IPS-20b (cell line): ENCODE measurements around the gene GOLGA6C.
"Not testable (repeated sequence)": the region's sequence is repeated elsewhere in the genome, so short reads cannot be mapped to it uniquely, and the experiment has no call there.

Source experiments
- H3K27ac ChIP-seq: one replicate; pipeline ENCODE4 v1.5.1; 2013; ENCODE audit warnings: low read length
- H3K27me3 ChIP-seq: 2 replicates; pipeline ENCODE4 v1.6.1; 2013; ENCODE audit warnings: mild to moderate bottlenecking, low read length, inconsistent platforms; ENCODE audit not compliant: insufficient read depth
- H3K36me3 ChIP-seq: 2 replicates; pipeline ENCODE4 v1.6.1; 2013; ENCODE audit warnings: low read depth, mild to moderate bottlenecking, inconsistent platforms, low read length, moderate library complexity; ENCODE audit not compliant: insufficient read depth
- H3K4me1 ChIP-seq: 2 replicates; pipeline ENCODE4 v1.6.1; 2013; ENCODE audit warnings: mild to moderate bottlenecking, control low read depth, inconsistent platforms, low read length, moderate library complexity; ENCODE audit not compliant: insufficient read depth
- H3K4me3 ChIP-seq: 2 replicates; pipeline ENCODE4 v1.5.1; 2013; ENCODE audit warnings: mild to moderate bottlenecking, low read length, inconsistent platforms
- H3K9ac ChIP-seq: 2 replicates; pipeline ENCODE4 v1.6.1; 2013; ENCODE audit warnings: low read depth, mild to moderate bottlenecking, inconsistent platforms, low read length, moderate library complexity
- H3K9me3 ChIP-seq: 2 replicates; pipeline ENCODE4 v1.6.1; 2013; ENCODE audit warnings: mild to moderate bottlenecking, low read depth, low read length, inconsistent platforms; ENCODE audit not compliant: insufficient read depth

Gene GOLGA6C

DNA sequence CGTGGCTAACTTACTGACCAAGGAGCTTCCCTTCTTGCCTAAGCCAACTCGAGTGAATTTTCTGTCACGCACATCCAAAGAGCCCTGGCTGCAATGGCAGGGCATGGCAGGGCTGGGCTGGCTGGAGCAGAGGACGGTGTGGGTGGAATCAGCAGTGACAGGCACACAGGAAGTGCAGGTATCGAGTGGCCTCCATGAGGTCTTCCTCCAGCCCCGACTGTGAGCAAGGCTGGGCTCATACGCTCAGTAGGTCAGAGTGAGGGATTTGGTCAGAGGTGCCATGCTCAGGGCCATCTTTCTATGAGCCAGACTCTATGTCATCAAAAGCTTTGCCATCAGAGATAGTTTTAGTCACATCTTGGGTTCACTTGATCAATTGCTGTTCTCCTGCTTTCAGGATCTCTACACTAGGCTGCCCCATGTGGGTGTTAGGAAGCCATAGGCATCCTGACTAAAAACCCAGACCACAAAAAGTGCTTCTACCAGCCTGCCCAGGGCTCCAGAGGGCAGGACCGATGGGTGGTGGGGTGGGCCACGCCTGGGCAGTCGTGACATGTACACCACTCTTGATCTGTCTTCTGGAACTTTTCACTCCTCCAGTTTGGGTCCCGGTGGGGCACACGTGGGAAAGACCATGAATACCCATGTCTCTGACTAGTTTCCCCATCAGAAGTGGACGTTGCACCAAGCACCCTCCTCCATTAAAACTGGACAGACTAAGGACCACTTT, 55.1 kb downstream of the GOLGA6C start:
- Histone ChIP-seq H3K27ac (no peak overlapping the region), H3K9ac (no peak overlapping the region), H3K4me1 (no peaks in the 10 kb centered on the region), H3K4me3 (no peak overlapping the region), H3K36me3 (no peaks in the 10 kb centered on the region), H3K27me3 (peaks cover 8% of the 10 kb centered on the region), H3K9me3 (no peaks in the 10 kb centered on the region)

DNA sequence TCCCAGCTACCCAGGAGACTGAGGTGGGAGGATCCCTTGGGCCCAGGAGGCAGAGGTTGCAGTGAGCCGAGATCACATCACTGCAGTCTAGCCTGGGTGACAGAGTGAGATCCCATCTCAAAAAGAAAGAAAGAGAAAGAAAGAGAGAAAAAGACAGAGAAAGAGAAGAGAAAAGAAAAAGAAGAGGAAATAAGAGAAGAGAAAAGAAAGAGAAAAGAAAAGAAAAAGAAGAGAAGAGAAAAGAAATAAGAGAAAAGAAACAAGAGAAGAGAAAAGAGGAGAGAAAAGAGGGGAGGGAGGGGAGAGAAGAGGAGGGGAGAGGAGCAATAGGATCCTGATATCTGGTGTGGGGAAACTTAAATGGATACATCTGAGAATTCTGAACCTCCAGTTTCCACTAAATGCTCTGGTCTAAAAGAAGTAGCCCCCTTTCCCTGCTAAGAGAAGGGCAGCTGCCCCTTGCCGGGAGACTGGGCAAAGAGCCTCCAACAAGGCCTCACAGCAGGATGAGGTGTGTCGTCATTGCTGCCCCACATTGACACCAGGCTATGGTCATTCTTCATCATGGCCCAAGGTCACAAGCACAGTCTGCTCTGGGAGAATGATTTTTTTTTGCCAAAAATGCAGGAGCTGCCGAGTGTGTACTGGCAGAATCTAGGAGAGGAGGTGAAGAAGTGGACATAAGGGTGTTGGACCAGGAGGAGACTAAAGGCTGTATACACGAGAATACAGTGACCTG, 56.6 kb downstream of the GOLGA6C start:
- no peaks in the 10 kb centered on the region for H3K9me3 ChIP-seq
- H3K9ac ChIP-seq: no peak overlapping the region
- H3K4me1 ChIP-seq: no peaks in the 10 kb centered on the region
- H3K27ac ChIP-seq: no peak overlapping the region
- no peaks in the 10 kb centered on the region for H3K36me3 ChIP-seq
- H3K27me3 ChIP-seq: 0 out of 2 replicates have a peak, but pooled peaks cover under 1% of the 10 kb centered on the region
- H3K4me3 ChIP-seq: no peak overlapping the region

- not testable (repeated sequence) for H3K4me1 ChIP-seq, H3K4me3 ChIP-seq, H3K9ac ChIP-seq, H3K9me3 ChIP-seq, H3K27ac ChIP-seq, H3K27me3 ChIP-seq, H3K36me3 ChIP-seq
These were observed 61.2 kb downstream of the GOLGA6C start for GRCh38 chr15:75319231-75319897.
